ENCODE measurements around the gene COPS9. TPM values are rescaled to one million over a fixed set of nuclear protein-coding genes. Genes with fewer than 3 reads are reported as not detected.

Gene COPS9
- total RNA-seq, 4 donors from 2014 or later, result 120 to 172 (median 142) TPM

GRCh38 chr2:240109386-240109785 is 26.7 kb downstream of the COPS9 start:
- H3K4me3 ChIP-seq (ENCODE audit: low read depth, poor library complexity, severe bottlenecking), result no peak overlapping the region
- DNase-seq (ENCODE audit: low spot score in 2 of 2), result peak in 1 of 2 donors; percentile 72
- intact Hi-C loops (cut with DNase I; ENCODE audit: low total_unique reads), result no loop called here
- WGBS, 2 donors, result 73 to 87% methylated on average over 11 of the region's 11 CpGs
- TF ChIP-seq POLR2A (IDR thresholded peaks at IDR 0.05) (no peak), CTCF (IDR thresholded peaks at IDR 0.05) (no peak)

GRCh38 chr2:240107477-240107796 is 28.7 kb downstream of the COPS9 start:
- DNase-seq (ENCODE audit: low spot score in 2 of 2), result peak in 1 of 2 donors; percentile 80
- no peak for TF ChIP-seq POLR2A (IDR thresholded peaks at IDR 0.05)
- no peak for TF ChIP-seq CTCF (IDR thresholded peaks at IDR 0.05)
- WGBS, 2 donors, result 68 to 70% methylated on average over 6 of the region's 6 CpGs
- H3K4me3 ChIP-seq (ENCODE audit: low read depth, poor library complexity, severe bottlenecking), result no peak overlapping the region
- intact Hi-C loops (cut with DNase I; ENCODE audit: low total_unique reads), result no loop called here

GRCh38 chr2:240106765-240107476 is 29.2 kb downstream of the COPS9 start:
- no peak overlapping the region for H3K4me3 ChIP-seq (ENCODE audit: low read depth, poor library complexity, severe bottlenecking)
- intact Hi-C loops (cut with DNase I; ENCODE audit: low total_unique reads), result no loop called here
- TF ChIP-seq POLR2A (IDR thresholded peaks at IDR 0.05) (no peak), CTCF (IDR thresholded peaks at IDR 0.05) (no peak)
- WGBS, 2 donors, result 68 to 79% methylated on average over 13 to 17 of the region's 17 CpGs
- DNase-seq (ENCODE audit: low spot score in 2 of 2), result peak in 1 of 2 donors; percentile 52

GRCh38 chr2:240105982-240106381 is 30.1 kb downstream of the COPS9 start:
- intact Hi-C loops (cut with DNase I; ENCODE audit: low total_unique reads), result no loop called here
- no peak overlapping the region for H3K4me3 ChIP-seq (ENCODE audit: low read depth, poor library complexity, severe bottlenecking)
- 57 to 67% methylated on average over 6 to 11 of the region's 11 CpGs for whole genome bisulfite sequencing, 2 donors
- peak in 1 of 2 donors; percentile 72 for DNase-seq (ENCODE audit: low spot score in 2 of 2)
- no peak for TF ChIP-seq CTCF (IDR thresholded peaks at IDR 0.05)
- TF ChIP-seq POLR2A (IDR thresholded peaks at IDR 0.05), result no peak

GRCh38 chr2:240103136-240103535 is 33.0 kb downstream of the COPS9 start:
- no peak overlapping the region for H3K4me3 ChIP-seq (ENCODE audit: low read depth, poor library complexity, severe bottlenecking)
- TF ChIP-seq POLR2A (IDR thresholded peaks at IDR 0.05) (no peak), CTCF (IDR thresholded peaks at IDR 0.05) (no peak)
- intact Hi-C loops (cut with DNase I; ENCODE audit: low total_unique reads), result no loop called here
- no peak for DNase-seq (ENCODE audit: low spot score in 2 of 2)
- WGBS, 2 donors, result 67 to 70% methylated on average over 4 of the region's 4 CpGs

- intact Hi-C loops (cut with DNase I; ENCODE audit: low total_unique reads), result no loop called here
- WGBS, 2 donors, result 75 to 79% methylated on average over 2 of the region's 2 CpGs
These were observed 37.8 kb downstream of the COPS9 start for GRCh38 chr2:240098349-240098748.

More at GRCh38 chr2:240098349-240098748, 37.8 kb downstream of the COPS9 start:
- no peak for TF ChIP-seq CTCF (IDR thresholded peaks at IDR 0.05)
- no peak for TF ChIP-seq POLR2A (IDR thresholded peaks at IDR 0.05)
- DNase-seq (ENCODE audit: low spot score in 2 of 2), result no peak
- no peak overlapping the region for H3K4me3 ChIP-seq (ENCODE audit: low read depth, poor library complexity, severe bottlenecking)
